ENCODE measurements around the gene MOBP.

MOBP gene

DNA sequence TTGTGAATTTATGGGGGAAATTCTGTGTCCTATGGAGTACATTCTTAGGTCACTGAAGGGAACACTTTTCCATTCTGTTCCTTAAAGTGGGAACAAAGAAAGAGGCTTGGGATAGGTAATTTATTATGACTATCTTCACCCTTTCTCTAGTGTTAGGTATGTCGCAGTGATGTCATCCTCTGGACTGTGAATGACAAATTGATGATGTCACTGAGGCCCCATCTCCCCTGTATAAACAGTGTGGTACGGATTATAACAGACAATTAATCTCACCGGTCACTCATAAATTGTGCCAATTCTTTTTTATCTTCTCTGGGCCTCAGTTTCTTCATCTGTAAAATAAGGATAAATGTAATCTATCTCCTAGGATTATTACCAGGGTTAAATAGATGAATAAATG is 23.5 kb downstream of the MOBP start:
- Histone ChIP-seq H3K27ac (ENCODE audit: low read depth, low read length) (no peak overlapping the region), H3K4me1 (ENCODE audit: control insufficient read depth, low read length) (no peaks in the 10 kb centered on the region)
- no peak for TF ChIP-seq EZH2phosphoT487 (IDR thresholded peaks at IDR 0.05; ENCODE audit: borderline replicate concordance, low read length)
- TF ChIP-seq, protein P1, sequence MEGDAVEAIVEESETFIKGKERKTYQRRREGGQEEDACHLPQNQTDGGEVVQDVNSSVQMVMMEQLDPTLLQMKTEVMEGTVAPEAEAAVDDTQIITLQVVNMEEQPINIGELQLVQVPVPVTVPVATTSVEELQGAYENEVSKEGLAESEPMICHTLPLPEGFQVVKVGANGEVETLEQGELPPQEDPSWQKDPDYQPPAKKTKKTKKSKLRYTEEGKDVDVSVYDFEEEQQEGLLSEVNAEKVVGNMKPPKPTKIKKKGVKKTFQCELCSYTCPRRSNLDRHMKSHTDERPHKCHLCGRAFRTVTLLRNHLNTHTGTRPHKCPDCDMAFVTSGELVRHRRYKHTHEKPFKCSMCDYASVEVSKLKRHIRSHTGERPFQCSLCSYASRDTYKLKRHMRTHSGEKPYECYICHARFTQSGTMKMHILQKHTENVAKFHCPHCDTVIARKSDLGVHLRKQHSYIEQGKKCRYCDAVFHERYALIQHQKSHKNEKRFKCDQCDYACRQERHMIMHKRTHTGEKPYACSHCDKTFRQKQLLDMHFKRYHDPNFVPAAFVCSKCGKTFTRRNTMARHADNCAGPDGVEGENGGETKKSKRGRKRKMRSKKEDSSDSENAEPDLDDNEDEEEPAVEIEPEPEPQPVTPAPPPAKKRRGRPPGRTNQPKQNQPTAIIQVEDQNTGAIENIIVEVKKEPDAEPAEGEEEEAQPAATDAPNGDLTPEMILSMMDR (IDR thresholded peaks at IDR 0.05; ENCODE audit: low read depth, low read length, poor library complexity, severe bottlenecking): no peak

DNA sequence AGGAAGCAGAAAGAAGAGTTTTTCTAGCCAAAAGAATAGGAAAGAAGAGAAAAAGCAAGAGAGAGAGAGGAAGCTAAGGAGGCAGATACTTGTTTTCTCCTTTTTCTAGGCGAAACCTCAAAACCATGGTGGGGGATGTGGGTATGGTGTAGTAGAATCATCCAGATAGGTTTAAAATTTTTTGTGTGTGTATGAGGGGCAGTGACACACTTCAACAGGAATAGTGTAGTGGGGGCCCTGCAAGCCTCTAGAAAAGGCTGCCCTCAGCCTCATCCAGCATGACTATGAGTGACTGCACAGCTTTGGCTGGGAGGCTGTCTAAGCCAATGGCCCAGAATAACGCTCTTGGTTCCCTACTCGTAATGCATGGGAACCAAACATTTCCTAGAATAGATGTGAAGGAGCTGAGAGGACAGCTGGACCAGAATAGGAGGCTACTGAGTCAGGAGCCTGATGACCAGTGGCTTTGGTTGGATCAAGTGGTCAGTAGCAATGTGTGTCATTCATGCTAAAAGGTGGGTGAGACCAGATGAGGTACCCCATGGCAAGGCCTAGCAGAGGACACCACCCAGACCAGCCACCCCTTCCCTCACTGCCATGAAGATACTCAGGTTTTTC is 24.4 kb downstream of the MOBP start:
- no peaks in the 10 kb centered on the region for H3K9me2 ChIP-seq (replicated peaks; ENCODE audit: control insufficient read depth, low read length)
- TF ChIP-seq EZH2phosphoT487 (IDR thresholded peaks at IDR 0.05; ENCODE audit: borderline replicate concordance, low read length): no peak
- TF ChIP-seq, protein P1 (IDR thresholded peaks at IDR 0.05; ENCODE audit: low read depth, low read length, poor library complexity, severe bottlenecking): no peak
- H3K4me1 ChIP-seq (ENCODE audit: control insufficient read depth, low read length): no peaks in the 10 kb centered on the region
- peaks cover 8% of the 10 kb centered on the region; the same call in 1 of the 2 replicates for H3K27me3 ChIP-seq (ENCODE audit: control insufficient read depth, low read length)
- H3F3A ChIP-seq (ENCODE audit: control insufficient read depth, insufficient read depth): no peaks in the 10 kb centered on the region
- no peak overlapping the region for H3K27ac ChIP-seq (ENCODE audit: low read depth, low read length)
- H3K36me3 ChIP-seq (ENCODE audit: control insufficient read depth, low read length): no peaks in the 10 kb centered on the region
- H3K4me2 ChIP-seq (ENCODE audit: low read length): no peak overlapping the region
- H3K9me3 ChIP-seq (ENCODE audit: control insufficient read depth, insufficient read depth, low read length): no peaks in the 10 kb centered on the region
- no peaks in the 10 kb centered on the region for H3K79me2 ChIP-seq (ENCODE audit: control insufficient read depth, low read length)
- no peak overlapping the region for H3K4me3 ChIP-seq (ENCODE audit: low read length)
- H4K20me1 ChIP-seq (ENCODE audit: control insufficient read depth, insufficient read depth, low read depth, low read length): no peaks in the 10 kb centered on the region

More for the DNA sequence above, 23.5 kb downstream of the MOBP start:
- Histone ChIP-seq H3F3A (ENCODE audit: control insufficient read depth, insufficient read depth) (no peaks in the 10 kb centered on the region), H3K79me2 (ENCODE audit: control insufficient read depth, low read length) (no peaks in the 10 kb centered on the region), H4K20me1 (ENCODE audit: control insufficient read depth, insufficient read depth, low read depth, low read length) (no peaks in the 10 kb centered on the region), H3K36me3 (ENCODE audit: control insufficient read depth, low read length) (no peaks in the 10 kb centered on the region), H3K9me3 (ENCODE audit: control insufficient read depth, insufficient read depth, low read length) (no peaks in the 10 kb centered on the region), H3K4me2 (ENCODE audit: low read length) (no peak overlapping the region), H3K27me3 (ENCODE audit: control insufficient read depth, low read length) (peaks cover 8% of the 10 kb centered on the region; the same call in 1 of the 2 replicates), H3K4me3 (ENCODE audit: low read length) (no peak overlapping the region), H3K9me2 (replicated peaks; ENCODE audit: control insufficient read depth, low read length) (no peaks in the 10 kb centered on the region)

DNA sequence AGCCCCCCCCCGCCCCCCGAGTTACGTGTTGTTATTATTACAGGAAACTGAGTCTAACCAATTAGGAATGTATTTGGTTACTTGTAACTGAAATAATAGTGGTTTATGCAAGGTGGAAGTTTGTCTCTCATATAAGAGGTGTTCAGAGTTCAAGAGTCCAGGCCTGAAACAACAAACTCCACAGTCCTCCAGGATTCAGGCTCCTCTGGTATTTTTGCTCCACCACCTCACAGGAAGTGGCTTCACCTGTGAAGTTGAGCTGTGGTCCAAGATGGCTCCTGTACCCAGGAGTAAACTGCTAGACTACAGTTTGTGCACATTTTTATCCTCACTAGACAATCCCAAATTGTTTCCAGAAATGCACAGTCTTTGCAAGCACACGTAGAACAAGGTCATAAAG is 27.3 kb downstream of the MOBP start:
- no peak overlapping the region for H3K27ac ChIP-seq (ENCODE audit: low read depth, low read length)
- no peaks in the 10 kb centered on the region for H3K36me3 ChIP-seq (ENCODE audit: control insufficient read depth, low read length)
- no peak overlapping the region for H3K4me3 ChIP-seq (ENCODE audit: low read length)
- H3F3A ChIP-seq (ENCODE audit: control insufficient read depth, insufficient read depth): no peaks in the 10 kb centered on the region
- H3K4me1 ChIP-seq (ENCODE audit: control insufficient read depth, low read length): no peaks in the 10 kb centered on the region
- H4K20me1 ChIP-seq (ENCODE audit: control insufficient read depth, insufficient read depth, low read depth, low read length): no peaks in the 10 kb centered on the region
- TF ChIP-seq, protein P1 (IDR thresholded peaks at IDR 0.05; ENCODE audit: low read depth, low read length, poor library complexity, severe bottlenecking): no peak
- TF ChIP-seq EZH2phosphoT487 (IDR thresholded peaks at IDR 0.05; ENCODE audit: borderline replicate concordance, low read length): no peak
- no peaks in the 10 kb centered on the region for H3K9me3 ChIP-seq (ENCODE audit: control insufficient read depth, insufficient read depth, low read length)
- H3K4me2 ChIP-seq (ENCODE audit: low read length): no peak overlapping the region
- peaks cover 15% of the 10 kb centered on the region for H3K27me3 ChIP-seq (ENCODE audit: control insufficient read depth, low read length)
- no peaks in the 10 kb centered on the region for H3K9me2 ChIP-seq (replicated peaks; ENCODE audit: control insufficient read depth, low read length)
- no peaks in the 10 kb centered on the region for H3K79me2 ChIP-seq (ENCODE audit: control insufficient read depth, low read length)
